PC-9 (cell line): ENCODE measurements around the gene HPSE. TPM values are rescaled to one million over a fixed set of nuclear protein-coding genes. Genes with fewer than 3 reads are reported as not detected.

ENCODE experiments used
- BruUV-seq: library from RNA; stranded (reverse); fragments of 400-500 nt; replicated peaks from 2 replicates; lab custom pipeline; 2021; lab: Mats Ljungman, UMichigan
- CTCF ChIA-PET: fragments of 300-600 bp; sonication (Branson Sonifier 250); formaldehyde crosslinking; loops from one replicate; lab custom pipeline; 2022; ENCODE audit warnings: antibody characterized with exemption; lab: Charles Lee
- POLR2A ChIA-PET: fragments of 300-600 bp; sonication (Branson Sonifier 250); formaldehyde crosslinking; loops from one replicate; lab custom pipeline; 2022; ENCODE audit warnings: antibody characterized with exemption; ENCODE audit not compliant: unreplicated experiment; lab: Charles Lee
- DNase-seq, 2 experiments: peaks; one replicate each; pipeline versions ENCODE4 v3.0.0 to v3.0.0-alpha.2; 2015 to 2022; ENCODE audit warnings: mixed read lengths in 1 of 2
- H2AFZ ChIP-seq: fragments of 200-600 bp; sonication (generic); 2 replicates; pipeline ENCODE4 v1.8.1; 2017; ENCODE audit warnings: antibody characterized with exemption
- H3F3A ChIP-seq: fragments of 200-600 bp; sonication (generic); 2 replicates; pipeline ENCODE4 v1.8.1; 2017; ENCODE audit warnings: antibody characterized with exemption, mild to moderate bottlenecking, low read depth; ENCODE audit not compliant: insufficient read depth
- H3K27ac ChIP-seq: fragments of 200-600 bp; sonication (generic); 2 replicates; pipeline ENCODE4 v1.6.1; 2016; ENCODE audit warnings: mixed run types
- H3K27me3 ChIP-seq: fragments of 200-600 bp; sonication (generic); 2 replicates; pipeline ENCODE4 v1.6.1; 2016; ENCODE audit warnings: low read depth, mixed run types; ENCODE audit not compliant: insufficient read depth
- H3K36me3 ChIP-seq: fragments of 200-600 bp; sonication (generic); 2 replicates; pipeline ENCODE4 v1.6.1; 2016; ENCODE audit warnings: low read depth, mixed run types
- H3K4me1 ChIP-seq: fragments of 200-600 bp; sonication (generic); replicated peaks from 2 replicates; pipeline ENCODE4 v1.6.1; 2016; ENCODE audit warnings: mixed run types; ENCODE audit not compliant: insufficient read depth
- H3K4me2 ChIP-seq: fragments of 200-600 bp; sonication (generic); 2 replicates; pipeline ENCODE4 v1.6.1; 2017; ENCODE audit warnings: mixed run types
- H3K4me3 ChIP-seq: fragments of 200-600 bp; sonication (generic); 2 replicates; pipeline ENCODE4 v1.6.1; 2016; ENCODE audit warnings: mixed run types
- H3K79me2 ChIP-seq: fragments of 200-600 bp; sonication (generic); 2 replicates; pipeline ENCODE4 v1.6.1; 2017; ENCODE audit warnings: low read depth, mixed run types
- H3K9me2 ChIP-seq: fragments of 200-600 bp; sonication (generic); 2 replicates; pipeline ENCODE4 v1.8.1; 2017; ENCODE audit warnings: mild to moderate bottlenecking; ENCODE audit not compliant: insufficient read depth
- H3K9me3 ChIP-seq: fragments of 200-600 bp; sonication (generic); 2 replicates; pipeline ENCODE4 v1.8.1; 2016; ENCODE audit warnings: low read depth; ENCODE audit not compliant: insufficient read depth
- H4K20me1 ChIP-seq: fragments of 200-600 bp; sonication (generic); 2 replicates; pipeline ENCODE4 v1.8.1; 2017; ENCODE audit not compliant: insufficient read depth
- EZH2 ChIP-seq: fragments of 200-600 bp; sonication (generic); IDR thresholded peaks from 2 replicates; pipeline ENCODE4 v1.8.0; 2017; ENCODE audit warnings: antibody characterized with exemption, low read depth
- intact Hi-C: fragments of 100-400 bp; cut with micrococcal nuclease; formaldehyde crosslinking; loops from one replicate; pipeline ENCODE4 v1.10.0; 2022; ENCODE audit not compliant: unreplicated experiment
- total RNA-seq: library from RNA; stranded (reverse); gene quantifications from 2 replicates; pipeline ENCODE4 v1.2.3, GENCODE V29; 2021
- TF ChIP-seq, protein P1 (sequence below): fragments of 200-600 bp; sonication (generic); conservative IDR thresholded peaks from 2 replicates; pipeline ENCODE4 v1.6.1; 2017; ENCODE audit warnings: mixed run types, antibody characterized with exemption, mild to moderate bottlenecking, moderate library complexity

The HPSE gene
- total RNA-seq, 1 experiment from 2014 or later, result 4.4 TPM

DNA sequence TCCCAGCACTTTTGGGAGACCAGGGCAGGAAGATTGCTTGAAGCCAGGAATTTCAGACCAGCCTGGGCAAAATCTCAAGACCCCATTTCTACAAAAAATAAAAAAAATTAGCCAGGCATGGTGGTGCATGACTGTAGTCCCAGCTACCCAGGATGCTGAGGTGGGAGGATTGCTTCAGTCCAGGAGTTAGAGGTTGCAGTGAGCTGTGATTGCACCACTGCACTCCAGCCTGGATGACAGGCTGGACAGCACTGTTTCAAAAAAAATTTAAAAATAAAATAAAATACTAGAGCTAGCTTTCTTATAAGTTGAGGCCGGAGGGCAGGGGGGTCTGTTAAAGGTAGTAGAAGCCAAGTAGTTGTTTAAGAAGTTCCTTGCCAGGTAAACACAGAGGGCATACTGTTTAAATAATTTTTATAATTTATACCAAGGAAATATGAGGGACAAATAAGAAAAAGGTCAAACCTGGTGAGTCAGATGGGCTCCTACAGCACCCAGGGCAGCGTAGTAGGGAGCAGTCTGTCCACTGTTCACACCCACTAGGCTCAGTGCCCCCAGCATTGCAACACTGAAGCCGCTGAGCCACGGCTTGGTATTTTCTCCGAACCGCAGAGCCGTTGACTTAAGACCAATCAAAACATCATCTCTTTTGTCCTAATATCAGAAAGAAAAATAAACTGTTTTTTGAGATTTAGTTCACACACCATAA is 67.4 kb downstream of the HPSE start:
- H3K9me3 ChIP-seq, result no peaks in the 10 kb centered on the region
- POLR2A ChIA-PET, result interaction anchor here (0.6 to 0.7 kb wide), 4 partner anchors 13 to 363 kb away, joined by 3 to 10 read pairs (median 4); partner anchors contain the start of gene COQ2
- H3K4me1 ChIP-seq, result peaks cover 31% of the 10 kb centered on the region
- peaks cover 27% of the 10 kb centered on the region for H3F3A ChIP-seq
- H3K9me2 ChIP-seq, result no peaks in the 10 kb centered on the region
- H3K4me2 ChIP-seq, result peak overlapping the region; percentile 45
- H3K4me3 ChIP-seq, result no peak overlapping the region
- H3K27me3 ChIP-seq, result no peaks in the 10 kb centered on the region
- no peaks in the 10 kb centered on the region for H3K79me2 ChIP-seq
- H4K20me1 ChIP-seq, result no peaks in the 10 kb centered on the region
- H3K27ac ChIP-seq, result peak overlapping the region; percentile 67
- DNase-seq, result peak; percentile 63 to 89
- intact Hi-C loops, result loop anchor here (10.0 kb wide), 1 partner anchor 802 kb away; no protein-coding TSS in a partner anchor
- no peak for TF ChIP-seq EZH2
- TF ChIP-seq, protein P1, sequence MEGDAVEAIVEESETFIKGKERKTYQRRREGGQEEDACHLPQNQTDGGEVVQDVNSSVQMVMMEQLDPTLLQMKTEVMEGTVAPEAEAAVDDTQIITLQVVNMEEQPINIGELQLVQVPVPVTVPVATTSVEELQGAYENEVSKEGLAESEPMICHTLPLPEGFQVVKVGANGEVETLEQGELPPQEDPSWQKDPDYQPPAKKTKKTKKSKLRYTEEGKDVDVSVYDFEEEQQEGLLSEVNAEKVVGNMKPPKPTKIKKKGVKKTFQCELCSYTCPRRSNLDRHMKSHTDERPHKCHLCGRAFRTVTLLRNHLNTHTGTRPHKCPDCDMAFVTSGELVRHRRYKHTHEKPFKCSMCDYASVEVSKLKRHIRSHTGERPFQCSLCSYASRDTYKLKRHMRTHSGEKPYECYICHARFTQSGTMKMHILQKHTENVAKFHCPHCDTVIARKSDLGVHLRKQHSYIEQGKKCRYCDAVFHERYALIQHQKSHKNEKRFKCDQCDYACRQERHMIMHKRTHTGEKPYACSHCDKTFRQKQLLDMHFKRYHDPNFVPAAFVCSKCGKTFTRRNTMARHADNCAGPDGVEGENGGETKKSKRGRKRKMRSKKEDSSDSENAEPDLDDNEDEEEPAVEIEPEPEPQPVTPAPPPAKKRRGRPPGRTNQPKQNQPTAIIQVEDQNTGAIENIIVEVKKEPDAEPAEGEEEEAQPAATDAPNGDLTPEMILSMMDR, result no peak
- no peak overlapping the region for H2AFZ ChIP-seq
- CTCF ChIA-PET, result interaction anchor here (0.8 kb wide), 1 partner anchor 193 kb away, joined by 9 read pairs; no protein-coding TSS in a partner anchor
- BruUV-seq, result no TSS peak
- peaks cover 10% of the 10 kb centered on the region for H3K36me3 ChIP-seq

GRCh38 chr4:83266689-83267088 is 68.0 kb downstream of the HPSE start:
- Histone ChIP-seq H3K36me3 (peaks cover 10% of the 10 kb centered on the region), H4K20me1 (no peaks in the 10 kb centered on the region), H2AFZ (no peak overlapping the region), H3K4me2 (peak overlapping the region; percentile 45), H3K27me3 (no peaks in the 10 kb centered on the region), H3K4me1 (peaks cover 31% of the 10 kb centered on the region), H3F3A (peaks cover 27% of the 10 kb centered on the region), H3K9me3 (no peaks in the 10 kb centered on the region), H3K27ac (peak overlapping the region; percentile 67), H3K4me3 (no peak overlapping the region), H3K9me2 (no peaks in the 10 kb centered on the region), H3K79me2 (no peaks in the 10 kb centered on the region)
- TF ChIP-seq, protein P1, result no peak
- TF ChIP-seq EZH2, result no peak
- intact Hi-C loops, result loop anchor here (10.0 kb wide), 1 partner anchor 802 kb away; no protein-coding TSS in a partner anchor
- CTCF ChIA-PET, result interaction anchor here (0.8 kb wide), 1 partner anchor 192 kb away, joined by 9 read pairs; no protein-coding TSS in a partner anchor
- POLR2A ChIA-PET, result interaction anchor here (0.7 kb wide), 1 partner anchor 363 kb away, joined by 4 read pairs; no protein-coding TSS in a partner anchor
- BruUV-seq, result no TSS peak
- no peak for DNase-seq

GRCh38 chr4:83263106-83263505 is 71.5 kb downstream of the HPSE start:
- no peaks in the 10 kb centered on the region for H3K9me3 ChIP-seq
- H3K4me1 ChIP-seq, result peaks cover 21% of the 10 kb centered on the region
- no peak for TF ChIP-seq EZH2
- TF ChIP-seq, protein P1, result no peak
- H4K20me1 ChIP-seq, result no peaks in the 10 kb centered on the region
- no peak overlapping the region for H3K4me2 ChIP-seq
- intact Hi-C loops, result loop anchor here (5.0 to 10.0 kb wide), 2 partner anchors 191 to 798 kb away; no protein-coding TSS in a partner anchor
- peaks cover 10% of the 10 kb centered on the region; the same call in 1 of the 2 replicates for H3K36me3 ChIP-seq
- H3K27ac ChIP-seq, result no peak overlapping the region
- no peak overlapping the region for H3K4me3 ChIP-seq
- no peak for DNase-seq
- BruUV-seq, result no TSS peak
- POLR2A ChIA-PET, result no interaction called here
- no peak overlapping the region for H2AFZ ChIP-seq
- CTCF ChIA-PET, result no interaction called here
- no peaks in the 10 kb centered on the region for H3K27me3 ChIP-seq
- no peaks in the 10 kb centered on the region for H3K79me2 ChIP-seq
- H3K9me2 ChIP-seq, result no peaks in the 10 kb centered on the region
- H3F3A ChIP-seq, result peaks cover 22% of the 10 kb centered on the region
